Liver (tissue), 9 donors: ENCODE results near the gene CFAP45. TPM values are rescaled to one million over a fixed set of nuclear protein-coding genes. Genes with fewer than 3 reads are reported as not detected.

Experiments
- DNase-seq: peaks from one replicate; pipeline ENCODE4 v3.0.0-alpha.2; 2017; ENCODE audit warnings: low spot score
- H3K27ac ChIP-seq, 2 donors: one replicate each; pipeline ENCODE4 v1.7.0; 2013; ENCODE audit warnings: inconsistent platforms in 2 of 2, low read length in 2 of 2, control low read depth in 1 of 2, low read depth in 1 of 2, mild to moderate bottlenecking in 1 of 2
- H3K27me3 ChIP-seq, 4 donors: one replicate each; pipeline versions ENCODE4 v1.6.1 to v1.7.0; 2013; ENCODE audit warnings: low read length in 3 of 4, inconsistent platforms in 1 of 4, mild to moderate bottlenecking in 1 of 4, moderate library complexity in 1 of 4; ENCODE audit not compliant: control insufficient read depth in 4 of 4, insufficient read depth in 4 of 4
- H3K36me3 ChIP-seq, 4 donors: one replicate each; pipeline versions ENCODE4 v1.6.1 to v1.7.0; 2013; ENCODE audit warnings: low read length in 3 of 4, mild to moderate bottlenecking in 3 of 4, low read depth in 1 of 4, moderate library complexity in 1 of 4; ENCODE audit not compliant: control insufficient read depth in 4 of 4, insufficient read depth in 3 of 4
- H3K4me1 ChIP-seq, 4 donors: one replicate each; pipeline versions ENCODE4 v1.6.1 to v1.7.0; 2013; ENCODE audit warnings: low read length in 3 of 4, mild to moderate bottlenecking in 3 of 4, moderate library complexity in 1 of 4; ENCODE audit not compliant: control insufficient read depth in 4 of 4, insufficient read depth in 4 of 4
- H3K4me3 ChIP-seq, 3 donors: one replicate each; pipeline versions ENCODE4 v1.6.1 to v1.7.0; 2013; ENCODE audit warnings: low read length in 3 of 3, control low read depth in 1 of 3, low read depth in 1 of 3, mild to moderate bottlenecking in 1 of 3
- H3K9ac ChIP-seq, 2 donors: one replicate each; pipeline ENCODE4 v1.7.0; 2013; ENCODE audit warnings: low read length in 2 of 2, mild to moderate bottlenecking in 2 of 2, moderate library complexity in 2 of 2, control low read depth in 1 of 2, low read depth in 1 of 2
- H3K9me3 ChIP-seq, 4 donors: one replicate each; pipeline versions ENCODE4 v1.6.1 to v1.7.0; 2013; ENCODE audit warnings: low read length in 3 of 4; ENCODE audit not compliant: control insufficient read depth in 4 of 4
- ATF3 ChIP-seq: IDR thresholded peaks from 2 replicates; pipeline ENCODE4 v1.6.1; 2016; ENCODE audit warnings: antibody characterized with exemption
- CTCF ChIP-seq: fragments of 150-350 bp; IDR thresholded peaks from 2 replicates; pipeline ENCODE4 v1.5.1; 2017; ENCODE audit warnings: improper control_type of control experiment, low read depth, low read length; ENCODE audit not compliant: missing input control
- EGR1 ChIP-seq, 2 donors: IDR thresholded peaks; 2 replicates each; pipeline ENCODE4 v1.6.1; 2016 to 2018; ENCODE audit warnings: antibody characterized with exemption in 2 of 2, low read depth in 2 of 2
- FOXA1 ChIP-seq: IDR thresholded peaks from 2 replicates; pipeline ENCODE4 v1.6.1; 2016; ENCODE audit warnings: antibody characterized with exemption
- FOXA2 ChIP-seq: IDR thresholded peaks from 2 replicates; pipeline ENCODE4 v1.6.1; 2016; ENCODE audit warnings: antibody characterized with exemption
- GABPA ChIP-seq, 2 donors: IDR thresholded peaks in 1 of 2; conservative IDR thresholded peaks in 1 of 2; 2 replicates each; pipeline ENCODE4 v1.6.1; 2016; ENCODE audit warnings: antibody characterized with exemption in 2 of 2, mild to moderate bottlenecking in 1 of 2, moderate library complexity in 1 of 2
- HNF4A ChIP-seq, 2 donors: conservative IDR thresholded peaks; 2 replicates each; pipeline ENCODE4 v1.6.1; 2016; ENCODE audit warnings: antibody characterized with exemption in 2 of 2, mild to moderate bottlenecking in 2 of 2
- HNF4G ChIP-seq: IDR thresholded peaks from 2 replicates; pipeline ENCODE4 v1.6.1; 2016; ENCODE audit warnings: antibody characterized with exemption
- JUND ChIP-seq, 2 donors: IDR thresholded peaks; 2 replicates each; pipeline ENCODE4 v1.6.1; 2016; ENCODE audit warnings: antibody characterized with exemption in 2 of 2
- NR2F2 ChIP-seq: IDR thresholded peaks from 2 replicates; pipeline ENCODE4 v1.6.1; 2016; ENCODE audit warnings: antibody characterized with exemption
- RAD21 ChIP-seq, 2 donors: IDR thresholded peaks; 2 replicates each; pipeline ENCODE4 v1.6.1; 2016; ENCODE audit warnings: antibody characterized with exemption in 2 of 2, mild to moderate bottlenecking in 2 of 2
- RXRA ChIP-seq, 2 donors: IDR thresholded peaks; 2 replicates each; pipeline ENCODE4 v1.6.1; 2017 to 2018; ENCODE audit warnings: antibody characterized with exemption in 2 of 2, mild to moderate bottlenecking in 1 of 2
- SP1 ChIP-seq: IDR thresholded peaks from 2 replicates; pipeline ENCODE4 v1.6.1; 2018; ENCODE audit warnings: antibody characterized with exemption, mild to moderate bottlenecking
- TAF1 ChIP-seq: conservative IDR thresholded peaks from 2 replicates; pipeline ENCODE4 v1.6.1; 2016; ENCODE audit warnings: antibody characterized with exemption, mild to moderate bottlenecking
- YY1 ChIP-seq: IDR thresholded peaks from 2 replicates; pipeline ENCODE4 v1.6.1; 2016; ENCODE audit warnings: antibody characterized with exemption, mild to moderate bottlenecking
- WGBS: extraction: QIAGEN DNeasy Blood & Tissue Kit; methylation state at CpG from one replicate; pipeline ENCODE4 v1.1.7; 2013; 5-methylcytosine and 5-hydroxymethylcytosine counted together
- polyA plus RNA-seq, 2 donors: library from polyadenylated mRNA; stranded (reverse) in 1 of 2; unstranded in 1 of 2; fragments of 200-250 nt in 1 of 2; fragments of >200 nt in 1 of 2; fragmentation: Nextera tagmentation in 1 of 2; extraction: Ambion mirVana in 1 of 2; gene quantifications; one replicate each; pipeline versions ENCODE4 v1.2.1 to v1.2.3, GENCODE V29; 2013 to 2015
- total RNA-seq, 2 donors: library from RNA; depleted of rRNA; stranded (reverse); fragments of >200 nt; gene quantifications; one replicate each; pipeline ENCODE4 v1.2.3, GENCODE V29; 2014
- TF ChIP-seq, protein P1 (sequence below): IDR thresholded peaks from 2 replicates; pipeline ENCODE4 v1.6.1; 2016; ENCODE audit warnings: antibody characterized with exemption
- TF ChIP-seq, protein P2 (sequence below): IDR thresholded peaks from 2 replicates; pipeline ENCODE4 v1.6.1; 2016; ENCODE audit warnings: antibody characterized with exemption, mild to moderate bottlenecking
- TF ChIP-seq, protein P3 (sequence below): IDR thresholded peaks from 2 replicates; pipeline ENCODE4 v1.6.1; 2016; ENCODE audit warnings: antibody characterized with exemption
- donor health status: healthy.
- donor health status: healthy.
- donor health status: healthy.
- donor health status: healthy.
- donor health status: healthy.

Gene CFAP45
- total and polyA plus RNA-seq, 4 donors, result 0.03 to 0.24 TPM; not detected in 2

- TF ChIP-seq FOXA1, result no peak
- no peak for TF ChIP-seq JUND (IDR thresholded peaks at IDR 0.05)
- no peak for TF ChIP-seq FOXA2
- TF ChIP-seq, protein P1, sequence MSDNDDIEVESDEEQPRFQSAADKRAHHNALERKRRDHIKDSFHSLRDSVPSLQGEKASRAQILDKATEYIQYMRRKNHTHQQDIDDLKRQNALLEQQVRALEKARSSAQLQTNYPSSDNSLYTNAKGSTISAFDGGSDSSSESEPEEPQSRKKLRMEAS, result no peak
- no peak for TF ChIP-seq ATF3
- TF ChIP-seq, protein P2, sequence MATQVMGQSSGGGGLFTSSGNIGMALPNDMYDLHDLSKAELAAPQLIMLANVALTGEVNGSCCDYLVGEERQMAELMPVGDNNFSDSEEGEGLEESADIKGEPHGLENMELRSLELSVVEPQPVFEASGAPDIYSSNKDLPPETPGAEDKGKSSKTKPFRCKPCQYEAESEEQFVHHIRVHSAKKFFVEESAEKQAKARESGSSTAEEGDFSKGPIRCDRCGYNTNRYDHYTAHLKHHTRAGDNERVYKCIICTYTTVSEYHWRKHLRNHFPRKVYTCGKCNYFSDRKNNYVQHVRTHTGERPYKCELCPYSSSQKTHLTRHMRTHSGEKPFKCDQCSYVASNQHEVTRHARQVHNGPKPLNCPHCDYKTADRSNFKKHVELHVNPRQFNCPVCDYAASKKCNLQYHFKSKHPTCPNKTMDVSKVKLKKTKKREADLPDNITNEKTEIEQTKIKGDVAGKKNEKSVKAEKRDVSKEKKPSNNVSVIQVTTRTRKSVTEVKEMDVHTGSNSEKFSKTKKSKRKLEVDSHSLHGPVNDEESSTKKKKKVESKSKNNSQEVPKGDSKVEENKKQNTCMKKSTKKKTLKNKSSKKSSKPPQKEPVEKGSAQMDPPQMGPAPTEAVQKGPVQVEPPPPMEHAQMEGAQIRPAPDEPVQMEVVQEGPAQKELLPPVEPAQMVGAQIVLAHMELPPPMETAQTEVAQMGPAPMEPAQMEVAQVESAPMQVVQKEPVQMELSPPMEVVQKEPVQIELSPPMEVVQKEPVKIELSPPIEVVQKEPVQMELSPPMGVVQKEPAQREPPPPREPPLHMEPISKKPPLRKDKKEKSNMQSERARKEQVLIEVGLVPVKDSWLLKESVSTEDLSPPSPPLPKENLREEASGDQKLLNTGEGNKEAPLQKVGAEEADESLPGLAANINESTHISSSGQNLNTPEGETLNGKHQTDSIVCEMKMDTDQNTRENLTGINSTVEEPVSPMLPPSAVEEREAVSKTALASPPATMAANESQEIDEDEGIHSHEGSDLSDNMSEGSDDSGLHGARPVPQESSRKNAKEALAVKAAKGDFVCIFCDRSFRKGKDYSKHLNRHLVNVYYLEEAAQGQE, result no peak
- TF ChIP-seq GABPA (IDR thresholded peaks at IDR 0.05 in 1 of 2, conservative IDR thresholded peaks at IDR 0.05 in 1 of 2), result no peak
- no peak for TF ChIP-seq SP1
- TF ChIP-seq YY1, result no peak
- no peak for TF ChIP-seq CTCF
- TF ChIP-seq EGR1 (IDR thresholded peaks at IDR 0.05; ENCODE audit: low read depth in 2 of 2), result no peak
- TF ChIP-seq, protein P3, sequence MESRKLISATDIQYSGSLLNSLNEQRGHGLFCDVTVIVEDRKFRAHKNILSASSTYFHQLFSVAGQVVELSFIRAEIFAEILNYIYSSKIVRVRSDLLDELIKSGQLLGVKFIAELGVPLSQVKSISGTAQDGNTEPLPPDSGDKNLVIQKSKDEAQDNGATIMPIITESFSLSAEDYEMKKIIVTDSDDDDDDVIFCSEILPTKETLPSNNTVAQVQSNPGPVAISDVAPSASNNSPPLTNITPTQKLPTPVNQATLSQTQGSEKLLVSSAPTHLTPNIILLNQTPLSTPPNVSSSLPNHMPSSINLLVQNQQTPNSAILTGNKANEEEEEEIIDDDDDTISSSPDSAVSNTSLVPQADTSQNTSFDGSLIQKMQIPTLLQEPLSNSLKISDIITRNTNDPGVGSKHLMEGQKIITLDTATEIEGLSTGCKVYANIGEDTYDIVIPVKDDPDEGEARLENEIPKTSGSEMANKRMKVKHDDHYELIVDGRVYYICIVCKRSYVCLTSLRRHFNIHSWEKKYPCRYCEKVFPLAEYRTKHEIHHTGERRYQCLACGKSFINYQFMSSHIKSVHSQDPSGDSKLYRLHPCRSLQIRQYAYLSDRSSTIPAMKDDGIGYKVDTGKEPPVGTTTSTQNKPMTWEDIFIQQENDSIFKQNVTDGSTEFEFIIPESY, result no peak
- no peak for TF ChIP-seq TAF1
- TF ChIP-seq NR2F2, result no peak
- no peak for TF ChIP-seq HNF4A (conservative IDR thresholded peaks at IDR 0.05)
- no peak for TF ChIP-seq RXRA (IDR thresholded peaks at IDR 0.05)
- TF ChIP-seq RAD21 (IDR thresholded peaks at IDR 0.05), result no peak
- no peak for TF ChIP-seq HNF4G
- 94% methylated on average over 13 of the region's 13 CpGs for WGBS
- Histone ChIP-seq H3K9ac (no peak overlapping the region), H3K4me1 (peaks cover 0 to 3% (median 1%) of the 10 kb centered on the region in 4 donors), H3K4me3 (no peak overlapping the region), H3K36me3 (peaks cover 0 to 33% (median 17%) of the 10 kb centered on the region in 4 donors), H3K9me3 (no peaks in the 10 kb centered on the region), H3K27ac (no peak overlapping the region), H3K27me3 (no peaks in the 10 kb centered on the region)
- no peak for DNase-seq
Measured at GRCh38 chr1:159931101-159931794, 31.3 kb upstream of the CFAP45 start.
